Epithelial cell of prostate (primary cell): ENCODE results near the gene ANKFN1.
"Not testable (repeated sequence)": the region's sequence is repeated elsewhere in the genome, so short reads cannot be mapped to it uniquely, and the experiment has no call there.

Experiments used
- DNase-seq: peaks from one replicate; pipeline ENCODE4 v3.0.0-alpha.2; 2011; ENCODE audit warnings: low read depth, low spot score
- H3K27ac ChIP-seq: fragments of 450-650 bp; 2 replicates; pipeline ENCODE4 v1.5.1; 2017; ENCODE audit warnings: mild to moderate bottlenecking

ANKFN1 gene

GRCh38 chr17:56317351-56318208 lies 164.3 kb downstream of the ANKFN1 start:
- no peak for DNase-seq
- no peak overlapping the region for H3K27ac ChIP-seq

- DNase-seq: peak; percentile 12
- H3K27ac ChIP-seq: no peak overlapping the region
Measured at GRCh38 chr17:56319531-56319930, 166.3 kb downstream of the ANKFN1 start.

GRCh38 chr17:56320443-56320842 lies 167.2 kb downstream of the ANKFN1 start:
- H3K27ac ChIP-seq: no peak overlapping the region
- no peak for DNase-seq

GRCh38 chr17:56322991-56323390 lies 169.7 kb downstream of the ANKFN1 start:
- no peak overlapping the region for H3K27ac ChIP-seq
- no peak for DNase-seq

- H3K27ac ChIP-seq: no peak overlapping the region
- no peak for DNase-seq
Measured at GRCh38 chr17:56324676-56325075, 171.4 kb downstream of the ANKFN1 start.

- no peak for DNase-seq
- no peak overlapping the region for H3K27ac ChIP-seq
Measured at GRCh38 chr17:56325313-56326000, 172.2 kb downstream of the ANKFN1 start.

DNA sequence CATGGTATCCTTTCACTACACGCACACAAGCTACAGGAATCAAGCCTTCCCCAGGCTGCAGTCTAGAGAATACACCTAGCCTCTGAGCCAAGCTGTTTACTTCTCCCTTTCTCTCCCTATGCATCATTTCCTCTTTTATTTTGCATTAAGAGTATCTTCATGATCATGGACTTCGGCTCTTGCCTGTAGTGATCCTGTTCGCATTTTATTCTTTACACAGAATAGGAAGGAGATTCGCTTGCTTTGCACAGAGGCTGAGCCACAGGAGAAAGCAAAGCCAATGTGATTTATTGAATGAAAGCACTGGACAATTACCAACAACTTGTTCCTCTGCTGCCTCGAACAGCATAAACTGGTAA lies 172.7 kb downstream of the ANKFN1 start:
- no peak overlapping the region for H3K27ac ChIP-seq
- no peak for DNase-seq

- DNase-seq: no peak
- no peak overlapping the region for H3K27ac ChIP-seq
Measured at GRCh38 chr17:56347639-56348038, 194.4 kb downstream of the ANKFN1 start.

DNA sequence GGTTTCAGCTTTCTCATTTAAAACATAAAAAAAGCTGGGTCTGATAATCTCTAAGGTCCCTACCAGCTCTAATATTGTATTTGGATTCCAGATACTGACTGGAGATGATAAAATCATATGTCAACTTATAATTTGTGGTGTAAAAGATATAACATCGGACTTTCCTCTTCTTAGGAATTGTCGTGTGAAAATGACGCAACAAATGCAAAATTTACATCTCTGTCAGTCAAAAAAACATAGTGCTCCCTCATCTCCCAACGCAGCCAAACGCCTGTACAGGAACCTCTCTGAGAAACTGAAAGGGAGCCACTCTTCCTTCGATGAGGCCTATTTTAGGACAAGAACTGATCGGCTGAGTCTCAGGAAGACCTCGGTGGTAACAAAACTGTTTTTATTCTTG lies 197.3 kb downstream of the ANKFN1 start:
- no peak for DNase-seq
- no peak overlapping the region for H3K27ac ChIP-seq

- H3K27ac ChIP-seq: no peak overlapping the region
- no peak for DNase-seq
Measured at GRCh38 chr17:56351675-56352074, 198.4 kb downstream of the ANKFN1 start.

DNA sequence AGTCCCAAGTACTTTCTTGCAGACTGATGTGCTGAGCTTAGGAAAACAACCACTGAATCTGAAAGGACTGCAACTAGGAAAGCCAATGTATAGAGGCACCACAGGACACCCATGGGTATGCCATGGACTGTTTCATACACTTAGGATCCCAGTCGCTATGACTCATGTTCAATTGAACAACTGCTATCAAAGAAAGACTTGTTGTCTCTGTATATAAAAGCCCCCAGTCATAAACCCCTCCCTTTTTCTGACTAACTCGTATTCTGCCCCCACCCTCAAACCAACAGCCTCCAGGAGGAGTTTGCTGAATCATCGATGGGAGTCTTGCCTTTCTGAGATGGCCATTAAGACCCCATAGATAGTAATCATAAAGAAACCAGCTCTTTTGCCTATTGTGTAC lies 205.4 kb downstream of the ANKFN1 start:
- DNase-seq: peak; percentile 54
- H3K27ac ChIP-seq: no peak overlapping the region

DNA sequence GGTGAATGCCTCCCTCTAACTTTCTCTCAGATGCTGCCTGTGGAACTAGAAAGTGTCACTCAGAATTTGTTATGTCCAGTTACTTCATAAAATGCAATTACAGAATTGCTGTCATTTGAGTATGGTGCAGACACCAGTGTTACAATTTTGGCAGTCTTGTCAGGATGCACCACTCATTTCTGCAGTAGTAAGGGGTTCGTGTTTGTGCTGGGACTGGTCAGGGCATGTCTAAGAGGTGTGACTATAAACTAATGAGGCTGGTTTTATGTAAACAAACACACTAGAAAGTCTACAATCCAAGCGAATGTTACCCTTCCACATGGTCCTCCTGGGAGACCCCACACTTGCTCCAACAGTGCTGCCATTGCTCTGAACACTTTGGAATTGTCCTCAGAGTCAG lies 206.2 kb downstream of the ANKFN1 start:
- H3K27ac ChIP-seq: no peak overlapping the region
- DNase-seq: peak; percentile 22

DNA sequence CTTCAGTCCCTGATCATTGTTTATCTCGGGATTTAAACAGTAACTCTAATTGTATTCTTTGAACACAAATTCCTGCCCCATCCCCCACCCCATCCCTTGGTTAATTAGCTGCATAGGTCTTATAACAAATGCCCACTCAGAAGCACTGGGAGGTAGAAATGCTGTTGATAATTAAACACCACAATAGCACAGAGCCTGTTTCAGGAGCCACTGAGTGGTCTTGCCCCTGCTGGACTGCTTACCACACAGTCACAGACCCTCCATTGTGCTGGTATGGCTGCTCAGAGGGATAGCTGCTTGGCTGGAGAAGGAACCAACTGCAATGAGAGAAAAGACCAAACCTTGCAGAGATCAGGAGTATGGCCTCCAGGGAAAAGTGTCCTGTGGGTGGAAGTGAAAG lies 214.1 kb downstream of the ANKFN1 start:
- DNase-seq: no peak
- H3K27ac ChIP-seq: no peak overlapping the region

GRCh38 chr17:56373981-56374833 lies 220.9 kb downstream of the ANKFN1 start:
- H3K27ac ChIP-seq: no peak overlapping the region
- DNase-seq: no peak

GRCh38 chr17:56389356-56389755 lies 236.1 kb downstream of the ANKFN1 start:
- no peak for DNase-seq

GRCh38 chr17:56392321-56392720 lies 239.0 kb downstream of the ANKFN1 start:
- DNase-seq: no peak
- H3K27ac ChIP-seq: no peak overlapping the region

More at GRCh38 chr17:56389356-56389755, 236.1 kb downstream of the ANKFN1 start:
- H3K27ac ChIP-seq: no peak overlapping the region

DNA sequence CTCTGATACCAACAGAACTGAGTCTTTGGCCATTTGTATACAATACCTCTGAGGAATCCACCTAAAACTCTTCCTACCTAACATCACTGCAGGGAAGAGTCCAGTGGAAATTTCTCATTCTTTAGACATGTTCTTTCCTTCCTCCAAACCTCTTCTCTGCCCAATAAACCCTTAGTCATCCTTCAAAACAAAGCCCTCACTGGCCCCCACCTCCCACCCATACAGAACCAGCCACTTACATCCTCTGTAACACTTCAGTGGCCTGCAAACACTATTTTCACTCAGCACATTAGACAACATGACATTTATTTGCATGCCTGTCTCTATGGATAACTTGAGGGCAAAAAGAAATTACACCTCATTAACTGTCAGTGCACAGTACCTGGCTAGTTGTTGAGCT lies 239.9 kb downstream of the ANKFN1 start:
- no peak for DNase-seq
- H3K27ac ChIP-seq: no peak overlapping the region

DNA sequence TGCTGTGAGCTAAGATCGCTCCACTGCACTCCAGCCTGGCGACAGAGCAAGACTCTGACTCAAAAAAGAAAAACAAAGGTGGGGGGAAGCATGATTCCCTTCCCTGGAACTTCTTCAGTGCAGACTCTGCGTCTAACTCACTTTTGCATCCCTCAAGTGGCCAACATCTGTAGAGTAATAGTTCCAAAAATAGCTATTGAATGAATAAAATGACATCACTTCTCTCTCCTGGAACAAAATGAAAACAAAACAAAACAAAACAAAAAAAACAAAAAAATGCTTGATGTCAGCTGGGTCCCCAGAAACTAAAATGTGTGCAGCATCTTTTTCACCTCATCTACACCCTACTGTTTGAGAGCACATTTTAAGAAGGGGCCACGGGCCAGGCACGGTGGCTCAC lies 242.5 kb downstream of the ANKFN1 start:
- no peak overlapping the region for H3K27ac ChIP-seq

GRCh38 chr17:56407086-56407485 lies 253.8 kb downstream of the ANKFN1 start:
- DNase-seq: no peak
- H3K27ac ChIP-seq: no peak overlapping the region

More for the DNA sequence above, 242.5 kb downstream of the ANKFN1 start:
- no peak for DNase-seq

GRCh38 chr17:56412356-56412755 lies 259.1 kb downstream of the ANKFN1 start:
- DNase-seq: not testable (repeated sequence)

More at GRCh38 chr17:56412356-56412755, 259.1 kb downstream of the ANKFN1 start:
- H3K27ac ChIP-seq: peak overlapping the region; percentile 12
